Right ventricle myocardium superior (tissue), 1 donor: ENCODE results near the gene AK2. TPM values are rescaled to one million over a fixed set of nuclear protein-coding genes. Genes with fewer than 3 reads are reported as not detected.
"Not testable (repeated sequence)": the region's sequence is repeated elsewhere in the genome, so short reads cannot be mapped to it uniquely, and the experiment has no call there.

Experiments used
- ATAC-seq: fragments of 200-7000 bp; cut with Tn5 transposase; one replicate; pipeline ENCODE4 v1.9.1; 2020; ENCODE audit warnings: mild to moderate bottlenecking; ENCODE audit not compliant: poor library complexity
- DNase-seq: peaks from one replicate; pipeline ENCODE4 v3.0.0-alpha.2; 2020
- intact Hi-C: fragments of 100-400 bp; cut with DNase I; formaldehyde crosslinking; loops from one replicate; pipeline ENCODE4 v1.11.2; 2022
- total RNA-seq: library from RNA; stranded (reverse); fragmentation: NEBNext Ultra II Directional; extraction: Animal tissue kit (Norgen Biotek cat#: 25700); gene quantifications from one replicate; pipeline ENCODE4 v1.2.1, GENCODE V29; 2021
- donor health status: DM: no; HTN: yes; CAD: no; lungs with severe emphysema.

AK2 gene
- total RNA-seq, 1 donor from 2014 or later: 124 TPM

DNA sequence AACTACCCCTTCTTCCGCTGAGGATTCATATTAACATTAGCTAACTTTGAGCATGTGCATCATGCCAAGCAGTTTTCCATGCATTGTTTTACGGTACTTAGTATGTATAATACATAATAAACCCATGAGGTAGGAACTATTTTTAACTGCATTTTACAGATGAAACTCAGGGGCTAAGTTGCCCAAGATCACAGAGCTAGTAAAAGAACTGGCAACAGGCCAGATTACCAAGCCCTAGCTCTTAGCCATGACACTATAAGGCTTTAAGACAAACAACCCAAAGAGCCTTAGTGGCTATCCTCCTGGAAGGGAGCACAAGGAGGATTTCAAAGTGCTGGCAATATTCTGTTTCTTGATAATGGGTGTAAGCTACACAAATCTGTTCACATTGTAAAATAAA lies 6.1 kb downstream of the AK2 start:
- intact Hi-C loops: no loop called here
- DNase-seq (no peak), ATAC-seq (peak; percentile 55)

DNA sequence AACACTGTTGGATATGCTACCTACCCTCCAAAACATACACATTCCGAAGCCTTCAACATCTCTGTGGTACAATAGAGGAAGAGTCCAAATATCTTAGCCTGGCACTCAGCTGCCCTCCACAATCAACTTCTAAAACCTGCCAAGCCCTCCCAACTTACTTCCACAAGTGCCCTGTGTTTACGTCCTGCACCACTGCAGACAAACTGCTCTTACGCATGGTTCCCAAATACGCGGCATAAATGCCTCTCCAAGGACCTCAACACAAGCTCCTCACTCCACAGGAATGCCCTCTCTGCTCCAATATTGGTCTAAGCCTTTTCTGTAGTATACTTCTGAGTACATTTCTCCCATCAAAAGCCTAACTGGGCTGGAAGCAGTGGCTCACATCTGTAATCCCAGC lies 6.8 kb downstream of the AK2 start:
- DNase-seq: no peak
- intact Hi-C loops: no loop called here
- ATAC-seq: peak; percentile 5

DNA sequence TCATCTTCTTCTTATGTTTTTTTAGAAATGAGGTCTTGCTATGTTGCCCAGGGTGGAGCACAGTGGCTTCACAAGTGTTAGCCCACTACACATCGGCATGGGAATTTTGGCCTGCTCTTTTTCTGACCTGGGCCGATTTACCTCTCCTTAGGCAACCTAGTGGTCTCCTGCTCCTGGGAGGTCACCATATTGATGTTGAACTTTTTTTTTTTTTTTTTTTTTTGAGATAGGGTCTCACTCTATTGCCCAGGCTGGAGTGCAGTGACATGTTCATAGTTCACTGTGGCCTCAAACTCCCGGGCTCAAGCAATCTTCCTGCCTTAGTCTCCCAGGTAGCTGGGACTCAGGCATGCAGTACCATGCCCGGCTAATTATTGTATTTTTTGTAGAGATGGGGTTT lies 7.5 kb downstream of the AK2 start:
- ATAC-seq (no peak), DNase-seq (no peak)
- intact Hi-C loops: no loop called here

DNA sequence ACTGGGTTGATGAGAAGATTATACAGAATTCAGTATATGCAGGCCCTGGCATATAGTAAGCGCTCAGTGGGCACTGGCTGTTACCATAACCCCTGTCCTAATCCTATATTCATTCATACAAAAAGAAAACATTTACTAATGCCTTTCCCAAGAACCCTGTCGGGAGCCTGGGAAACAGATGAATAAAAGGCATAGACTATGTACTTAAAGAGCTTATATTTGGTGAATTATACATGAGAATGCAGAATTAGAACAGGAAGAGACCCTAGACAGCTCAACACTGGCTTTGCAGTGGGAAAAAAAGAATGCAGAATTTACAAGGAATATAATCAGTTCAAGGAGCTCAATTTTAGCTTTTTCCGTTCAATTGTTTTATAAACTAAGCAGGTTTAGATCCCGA lies 10.9 kb downstream of the AK2 start:
- DNase-seq (no peak), ATAC-seq (no peak)
- intact Hi-C loops: no loop called here

- intact Hi-C loops: no loop called here
- DNase-seq: no peak
- no peak for ATAC-seq
Observed at GRCh38 chr1:33025180-33025569, 11.5 kb downstream of the AK2 start.

DNA sequence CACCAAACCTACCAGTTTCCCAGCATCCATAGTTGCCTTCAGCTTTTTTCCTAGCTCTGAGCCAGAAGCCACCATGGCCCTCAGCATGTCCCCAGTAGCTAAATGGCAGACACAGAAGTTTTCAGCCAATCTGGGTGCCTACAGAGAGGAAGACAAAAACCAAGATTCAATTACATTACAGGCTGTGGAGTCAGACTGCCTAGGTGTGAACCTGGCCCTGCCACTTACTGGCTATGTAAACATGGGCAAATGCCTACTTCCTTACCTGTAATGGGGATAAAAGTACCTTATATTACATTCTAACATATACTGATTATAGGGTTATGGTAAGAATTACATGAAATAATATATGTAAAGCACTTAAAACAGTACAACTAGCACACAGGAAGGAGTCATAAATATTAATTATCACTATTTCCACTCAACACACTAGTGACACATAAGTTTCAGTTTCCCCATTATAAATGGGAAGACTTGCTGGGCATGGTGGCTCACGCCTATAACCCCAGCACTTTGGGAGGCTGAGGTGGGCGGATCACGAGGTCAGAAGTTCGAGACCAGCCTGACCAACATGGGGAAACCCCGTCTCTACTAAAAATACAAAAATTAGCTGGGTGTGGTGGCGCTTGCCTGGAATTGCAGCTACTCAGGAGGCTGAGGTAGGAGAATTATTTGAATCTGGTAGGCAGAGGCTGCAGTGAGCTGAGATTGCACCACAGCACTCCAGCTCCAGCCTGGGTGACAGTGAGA lies 12.1 kb downstream of the AK2 start:
- ATAC-seq, DNase-seq, intact Hi-C loops: not testable (repeated sequence)

DNA sequence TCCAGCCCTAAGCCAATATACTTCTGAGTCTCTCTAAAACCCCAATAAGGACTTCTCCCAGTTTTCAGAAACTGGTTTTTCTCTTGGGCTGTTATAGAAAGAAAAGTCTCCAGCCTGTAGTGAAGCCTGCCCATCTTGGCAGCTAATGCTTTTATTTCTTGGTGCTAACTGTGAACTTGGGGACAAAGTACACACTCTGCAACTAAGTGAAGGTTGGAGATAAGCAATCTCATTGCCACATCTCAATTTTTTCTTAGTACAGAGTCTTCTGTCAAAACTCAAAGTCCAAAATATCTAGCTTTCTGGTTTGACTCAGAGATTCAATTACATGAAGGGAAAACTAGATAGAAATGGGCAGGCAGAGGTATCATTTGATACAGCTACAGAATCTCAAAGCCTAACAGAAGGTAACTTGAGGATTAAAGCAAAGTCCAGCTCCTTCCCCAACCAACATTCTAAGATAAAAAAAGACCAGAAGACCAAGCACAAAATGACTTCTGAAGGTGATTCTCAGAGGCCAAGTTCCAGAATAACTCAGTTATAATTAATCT lies 14.0 kb downstream of the AK2 start:
- no peak for ATAC-seq
- no peak for DNase-seq
- intact Hi-C loops: no loop called here

DNA sequence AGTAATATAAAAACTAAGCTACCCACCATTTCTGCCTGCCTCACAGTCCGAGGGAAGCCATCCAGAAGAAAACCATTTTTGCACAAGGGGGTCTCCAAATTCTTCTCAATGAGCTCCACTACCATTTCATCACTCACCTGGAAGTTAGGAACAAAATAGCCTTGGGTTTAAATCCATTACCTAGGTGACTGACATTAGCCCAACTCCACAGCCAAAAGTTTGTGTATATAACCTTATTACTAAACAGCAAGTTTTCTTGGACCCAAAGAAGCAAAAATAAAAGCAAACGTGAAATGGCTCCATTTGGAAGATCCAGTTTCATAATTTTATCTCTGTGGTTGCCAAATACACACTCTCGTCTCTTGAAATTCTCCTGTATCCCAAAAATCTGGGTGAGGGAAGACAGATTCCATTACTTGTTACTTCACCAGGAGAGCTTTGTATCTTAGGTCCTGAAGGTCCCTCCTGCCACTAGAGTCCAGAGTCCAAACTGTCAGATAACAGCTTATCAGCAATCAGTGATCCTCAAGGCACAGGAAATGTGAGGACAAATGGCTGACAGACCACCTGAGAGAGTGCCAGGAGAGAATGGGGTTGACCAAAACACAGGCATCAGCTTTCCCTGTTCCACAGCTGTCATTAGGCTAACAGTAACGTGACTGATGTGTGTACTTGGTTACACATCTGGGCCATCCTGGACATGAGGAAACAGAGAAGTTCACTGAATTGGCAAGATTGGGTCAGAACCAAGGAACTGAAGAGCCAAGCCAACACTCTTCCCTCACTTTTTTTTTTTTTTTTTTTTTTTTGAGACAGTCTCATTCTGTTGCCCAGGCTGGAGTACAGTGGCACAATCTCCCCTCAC lies 14.9 kb downstream of the AK2 start:
- no peak for ATAC-seq
- intact Hi-C loops: no loop called here
- no peak for DNase-seq

DNA sequence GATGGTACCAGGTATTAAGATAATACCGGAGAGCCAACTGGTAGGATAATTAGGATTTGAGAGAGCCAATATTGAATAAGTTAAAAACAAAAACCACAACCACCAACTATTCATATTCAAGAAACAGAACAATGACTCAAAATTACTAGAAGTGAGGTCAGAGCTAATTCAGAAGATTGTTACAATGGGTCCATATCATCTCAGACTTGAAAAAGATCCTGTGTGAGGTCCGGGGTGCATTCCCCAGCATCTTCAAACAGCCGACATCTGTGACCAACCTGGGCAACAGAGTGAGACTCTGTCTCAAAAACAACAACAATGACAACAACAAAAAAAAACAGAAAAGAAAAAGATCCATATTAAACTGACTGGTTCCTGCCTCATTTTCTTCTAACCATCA lies 18.6 kb downstream of the AK2 start:
- intact Hi-C loops: no loop called here

GRCh38 chr1:33017175-33017574 lies 19.5 kb downstream of the AK2 start:
- no peak for ATAC-seq
- intact Hi-C loops: no loop called here
- DNase-seq: no peak

More for the DNA sequence above, 18.6 kb downstream of the AK2 start:
- ATAC-seq: no peak
- no peak for DNase-seq

- DNase-seq (no peak), ATAC-seq (no peak)
- intact Hi-C loops: no loop called here
Observed at GRCh38 chr1:33015216-33015615, 21.5 kb downstream of the AK2 start.

DNA sequence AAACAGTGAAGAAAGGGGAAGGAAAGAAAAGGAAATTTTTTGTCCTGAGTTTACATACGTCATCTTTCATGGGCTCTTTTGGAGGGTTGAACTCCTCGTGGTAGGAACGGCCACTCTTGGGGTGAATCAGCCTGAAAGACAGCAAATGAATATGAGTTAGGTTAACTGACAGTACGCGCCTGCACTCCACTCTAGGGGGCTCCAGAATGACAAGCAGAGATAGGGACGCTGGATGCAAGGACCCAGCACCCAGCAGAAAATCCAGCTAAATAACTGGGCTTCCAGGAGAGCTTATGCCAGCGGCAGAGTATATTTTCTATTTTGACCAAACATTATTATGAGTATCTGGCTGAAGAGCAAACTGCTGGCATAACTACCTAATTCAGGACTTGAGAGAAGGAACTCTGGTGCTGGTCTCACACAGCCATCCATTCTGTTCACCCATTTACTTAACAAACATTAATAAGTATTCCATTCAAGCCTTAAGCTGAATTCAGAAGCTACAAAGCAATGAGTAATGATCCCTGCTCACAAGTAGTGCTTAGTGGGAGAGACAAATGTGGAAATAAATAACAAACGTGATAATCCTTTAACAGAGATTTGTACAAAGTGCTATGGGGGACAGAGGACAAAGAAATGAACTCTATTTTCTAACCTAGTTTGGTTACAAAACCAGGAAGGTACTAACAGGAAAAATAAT lies 22.1 kb downstream of the AK2 start:
- DNase-seq: no peak
- no peak for ATAC-seq
- intact Hi-C loops: no loop called here

GRCh38 chr1:33013791-33014190 lies 22.9 kb downstream of the AK2 start:
- ATAC-seq: no peak
- intact Hi-C loops: no loop called here
- DNase-seq: no peak

DNA sequence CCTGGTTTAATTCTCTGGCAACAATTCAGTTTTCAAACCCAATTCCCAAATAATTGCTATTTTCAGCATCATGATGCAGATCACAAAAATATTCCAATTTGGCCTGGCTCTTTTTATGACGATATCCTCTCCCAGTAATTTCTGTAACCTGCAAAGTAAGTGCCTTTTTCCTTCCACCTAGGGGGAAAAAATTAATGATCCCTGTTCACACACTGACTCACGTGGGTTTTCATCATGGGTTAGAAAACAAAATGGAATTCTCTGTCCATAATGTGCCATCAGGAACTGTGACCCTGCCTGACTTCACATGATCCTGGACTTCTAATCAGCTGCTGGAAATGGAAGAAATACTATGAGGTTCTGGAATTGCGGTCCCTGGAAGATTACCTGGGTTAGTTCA lies 24.5 kb downstream of the AK2 start:
- DNase-seq (no peak), ATAC-seq (no peak)
- intact Hi-C loops: no loop called here

- DNase-seq (peak; percentile 55), ATAC-seq (peak; percentile 84)
- intact Hi-C loops: no loop called here
Observed at GRCh38 chr1:33010932-33011731, 25.6 kb downstream of the AK2 start.

DNA sequence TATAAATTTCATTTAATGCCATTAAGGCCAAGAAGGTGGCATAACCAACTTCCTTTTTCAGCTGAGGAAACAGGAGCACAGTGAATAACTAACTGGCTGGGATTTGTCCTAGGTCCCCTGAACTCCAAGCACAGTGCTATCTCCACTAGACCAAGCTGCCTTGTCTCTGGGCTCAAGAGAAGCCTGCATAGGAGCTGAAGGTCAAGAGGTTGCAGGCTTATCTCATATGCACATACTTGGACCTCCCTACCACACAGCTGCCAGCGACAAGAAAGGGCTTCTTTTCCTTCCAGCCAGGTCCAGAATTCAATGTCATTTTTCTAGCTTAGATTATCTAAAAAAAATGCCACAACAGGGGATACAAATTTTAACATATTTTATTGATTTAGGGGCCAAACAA lies 27.1 kb downstream of the AK2 start:
- no peak for DNase-seq
- peak; percentile 40 for ATAC-seq
- intact Hi-C loops: no loop called here

- ATAC-seq: peak; percentile 9
- no peak for DNase-seq
- intact Hi-C loops: no loop called here
Observed at GRCh38 chr1:33008051-33008914, 28.4 kb downstream of the AK2 start.
